HG03025 (cell line): ENCODE measurements around the gene SPPL2B.
"Not testable (repeated sequence)": the region's sequence is repeated elsewhere in the genome, so short reads cannot be mapped to it uniquely, and the experiment has no call there.

Experiments
- ATAC-seq: cut with Tn5 transposase; IDR thresholded peaks from one replicate; pipeline ENCODE4 v1.9.1; 2021; ENCODE audit warnings: mild to moderate bottlenecking, moderate library complexity; ENCODE audit not compliant: unreplicated experiment, low FRiP score

The SPPL2B gene

DNA sequence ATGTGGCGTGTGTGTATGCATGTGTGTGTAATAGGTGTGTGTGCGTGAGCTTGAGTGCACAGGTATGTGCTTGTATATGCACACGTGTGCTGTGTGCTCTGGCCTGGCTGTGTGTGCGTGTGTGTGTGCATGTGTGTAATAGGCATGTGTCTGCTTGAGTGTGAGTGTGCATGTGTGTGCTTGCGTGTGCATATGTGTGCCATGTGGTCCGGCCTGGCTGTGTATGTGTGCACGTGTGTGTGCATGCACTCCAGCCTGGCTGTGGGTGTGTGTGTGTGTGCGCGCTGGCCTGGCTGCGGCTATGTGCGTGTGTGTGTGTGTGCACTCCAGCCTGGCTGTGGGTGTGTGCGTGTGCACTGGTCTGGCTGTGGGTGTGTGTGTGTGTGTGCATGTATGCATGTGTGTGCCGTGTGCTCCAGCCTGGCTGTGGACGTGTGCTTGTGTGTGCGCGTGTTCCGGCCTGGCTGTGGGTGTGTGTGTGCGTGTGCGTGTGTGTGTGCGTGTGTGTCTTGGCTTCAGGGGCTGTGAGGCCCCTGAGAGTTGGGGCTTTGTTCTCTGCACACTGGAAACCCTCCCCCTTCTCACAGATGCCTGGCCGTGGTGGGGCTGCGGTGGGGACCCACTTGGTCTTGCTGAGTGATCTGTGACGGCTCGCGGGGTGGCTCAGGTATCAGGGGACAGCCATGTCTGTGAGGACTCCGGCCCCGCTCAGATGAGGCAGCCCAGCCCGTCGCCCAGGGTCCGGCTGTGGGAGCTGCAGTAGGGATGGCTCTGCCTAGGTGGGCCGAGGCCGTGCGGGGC is 8.2 kb downstream of the SPPL2B start:
- no peak for ATAC-seq

DNA sequence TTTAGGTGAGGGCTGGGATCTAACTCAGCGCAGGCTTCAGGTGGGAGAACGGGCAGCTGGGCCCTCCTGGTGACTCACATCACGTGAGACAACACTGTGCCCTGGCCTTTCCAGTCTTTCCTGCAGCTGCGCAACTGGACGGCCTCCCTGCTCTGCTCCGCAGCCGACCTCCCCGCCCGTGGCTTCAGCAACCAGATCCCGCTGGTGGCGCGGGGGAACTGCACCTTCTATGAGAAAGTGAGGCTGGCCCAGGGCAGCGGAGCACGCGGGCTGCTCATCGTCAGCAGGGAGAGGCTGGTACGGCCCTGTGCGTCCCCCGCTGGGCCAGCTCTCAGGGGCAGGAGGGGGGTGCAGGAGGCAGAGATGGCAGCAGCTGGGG is 8.8 kb downstream of the SPPL2B start:
- ATAC-seq, result no peak

DNA sequence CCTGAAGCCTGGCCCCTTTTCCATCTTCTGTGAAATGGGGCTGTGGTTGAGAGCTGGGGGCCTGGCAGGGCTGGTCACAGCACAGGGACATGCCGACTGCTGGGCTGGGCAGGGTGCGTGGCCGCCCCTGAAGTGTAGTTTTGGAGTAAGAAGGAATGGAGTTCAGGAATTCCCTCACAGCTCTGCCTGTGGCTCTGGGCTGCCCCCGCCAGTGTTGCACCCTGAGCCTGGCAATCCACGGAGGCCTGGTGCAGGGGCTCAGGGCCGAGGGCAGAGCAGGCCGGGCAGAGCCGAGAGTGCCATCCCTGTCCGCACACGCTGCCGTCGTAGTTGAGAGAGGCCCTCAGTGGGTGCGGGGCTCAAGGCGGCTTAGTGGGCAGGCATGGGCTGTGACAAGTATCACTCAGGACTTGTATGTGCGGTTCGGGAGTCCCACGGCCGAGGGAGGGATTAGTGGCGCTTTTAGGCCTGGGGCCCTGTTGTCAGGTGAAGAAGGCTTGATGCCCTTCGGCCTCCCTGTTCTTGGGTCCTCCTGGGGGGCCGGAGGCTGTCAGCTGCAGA is 9.7 kb downstream of the SPPL2B start:
- no peak for ATAC-seq

DNA sequence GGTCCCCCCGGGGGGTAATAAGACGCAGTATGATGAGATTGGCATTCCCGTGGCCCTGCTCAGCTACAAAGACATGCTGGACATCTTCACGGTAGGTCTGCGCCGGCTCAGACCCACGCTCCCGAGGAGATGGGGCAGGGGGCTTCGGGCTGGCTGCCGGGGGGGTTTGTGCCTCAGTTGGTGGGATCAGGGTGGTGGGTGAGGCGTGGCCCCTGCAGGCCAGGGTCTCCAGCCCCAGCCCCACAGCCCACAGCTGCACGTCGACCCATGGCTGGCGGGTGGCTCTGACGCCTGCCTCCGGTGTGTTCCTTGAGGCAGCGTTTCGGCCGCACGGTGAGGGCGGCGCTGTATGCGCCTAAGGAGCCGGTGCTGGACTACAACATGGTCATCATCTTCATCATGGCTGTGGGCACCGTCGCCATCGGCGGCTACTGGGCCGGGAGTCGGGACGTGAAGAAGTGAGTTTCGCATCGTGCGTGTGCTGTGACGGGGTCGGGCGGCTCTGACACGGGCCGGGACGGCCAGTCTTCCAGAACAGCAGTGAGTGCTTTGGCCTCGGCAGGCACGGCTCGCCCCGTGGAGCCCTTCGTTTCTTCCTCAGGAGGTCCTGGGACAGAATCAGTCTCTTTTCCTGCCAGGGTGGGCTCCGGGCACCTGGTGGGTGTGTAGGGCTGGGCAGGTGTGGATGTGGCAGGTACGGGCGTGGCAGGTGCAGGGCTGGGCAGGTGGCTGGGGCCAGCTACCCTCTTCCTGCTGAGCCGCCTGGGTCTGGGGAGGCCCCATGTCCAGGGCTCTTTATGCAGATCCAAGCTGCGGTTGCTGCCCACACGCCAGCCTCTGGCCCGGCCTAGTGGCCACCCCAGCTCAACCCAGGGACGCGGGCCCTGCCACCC is 10.5 kb downstream of the SPPL2B start:
- no peak for ATAC-seq

DNA sequence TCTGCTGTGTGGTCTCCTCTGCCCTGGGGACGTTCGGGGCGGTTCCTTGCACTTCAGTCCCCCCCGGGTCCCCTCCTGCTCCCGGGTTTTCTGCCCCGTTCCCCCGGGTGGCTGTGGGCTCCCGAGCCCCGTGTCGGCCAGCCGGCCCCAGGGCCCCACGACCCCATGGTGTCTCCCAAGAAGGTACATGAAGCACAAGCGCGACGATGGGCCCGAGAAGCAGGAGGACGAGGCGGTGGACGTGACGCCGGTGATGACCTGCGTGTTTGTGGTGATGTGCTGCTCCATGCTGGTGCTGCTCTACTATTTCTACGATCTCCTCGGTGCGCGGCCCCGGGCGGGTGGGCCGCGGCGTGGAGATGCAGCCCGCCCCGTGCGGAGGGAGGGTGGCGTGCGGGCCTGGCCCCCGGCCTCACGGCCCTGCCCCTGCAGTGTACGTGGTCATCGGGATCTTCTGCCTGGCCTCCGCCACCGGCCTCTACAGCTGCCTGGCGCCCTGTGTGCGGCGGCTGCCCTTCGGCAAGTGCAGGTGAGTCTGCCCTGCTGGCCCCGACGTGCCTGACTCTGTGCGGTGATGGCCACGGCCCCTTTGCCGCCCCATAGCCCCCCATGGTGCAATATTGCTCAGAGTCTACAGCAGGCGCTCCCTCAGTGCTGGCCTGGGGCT is 11.3 kb downstream of the SPPL2B start:
- ATAC-seq, result no peak

DNA sequence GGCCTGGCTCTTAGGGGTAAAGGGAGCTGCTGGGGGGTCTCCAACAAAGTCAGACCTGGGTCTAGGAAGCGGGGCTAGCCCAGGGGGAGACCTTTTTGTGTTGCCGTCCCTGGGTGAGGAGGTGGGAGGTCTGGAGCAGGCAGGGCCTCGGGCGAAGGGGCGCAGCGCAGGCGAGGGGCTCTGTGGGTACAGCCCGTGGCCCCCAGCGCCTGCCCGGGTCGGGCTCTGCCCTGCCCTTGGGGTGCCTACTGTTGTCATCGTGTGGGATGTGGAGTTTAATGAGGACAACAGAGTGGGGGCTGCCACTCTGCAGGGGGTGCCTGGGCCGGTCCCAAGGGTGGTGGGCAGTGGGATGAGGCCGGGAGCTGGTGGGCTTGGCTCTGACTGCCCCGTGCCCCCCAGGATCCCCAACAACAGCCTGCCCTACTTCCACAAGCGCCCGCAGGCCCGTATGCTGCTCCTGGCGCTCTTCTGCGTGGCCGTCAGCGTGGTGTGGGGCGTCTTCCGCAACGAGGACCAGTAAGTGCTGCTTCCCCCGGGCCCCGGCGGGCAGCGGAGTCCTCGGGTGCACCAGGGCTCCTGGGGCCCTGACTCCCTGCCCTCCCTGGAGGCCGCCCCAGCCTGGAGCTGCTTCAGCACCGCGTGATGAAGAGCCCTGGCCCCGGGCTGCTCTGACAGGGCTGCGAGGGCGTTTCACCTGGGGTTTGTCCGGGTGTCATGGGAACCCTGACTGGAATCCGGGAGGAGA is 12.2 kb downstream of the SPPL2B start:
- no peak for ATAC-seq

DNA sequence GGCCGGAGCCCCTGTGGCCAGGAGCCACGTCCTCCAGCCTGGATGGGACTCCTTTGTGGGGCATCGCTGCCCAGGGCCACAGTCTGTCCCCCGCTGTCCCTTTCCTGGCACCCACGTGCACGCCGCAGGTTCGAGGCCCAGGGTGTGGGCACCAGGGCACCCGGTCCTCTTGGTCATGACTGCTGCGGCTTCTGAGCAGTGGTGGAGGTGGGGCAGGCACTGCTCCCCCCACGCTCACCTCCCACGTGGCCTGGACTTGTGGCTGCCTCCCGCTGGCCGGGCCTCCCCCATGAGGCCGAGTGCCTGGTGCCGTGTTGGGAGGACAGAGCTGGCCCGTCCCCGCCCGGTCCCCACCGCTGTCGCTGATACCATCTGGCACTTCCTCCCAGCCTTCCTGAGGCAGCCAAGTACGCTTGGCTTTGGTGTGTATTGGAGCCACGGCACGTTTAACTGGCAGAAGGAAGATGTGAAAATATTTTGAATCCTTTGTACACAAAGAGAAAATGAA is 12.8 kb downstream of the SPPL2B start:
- no peak for ATAC-seq

DNA sequence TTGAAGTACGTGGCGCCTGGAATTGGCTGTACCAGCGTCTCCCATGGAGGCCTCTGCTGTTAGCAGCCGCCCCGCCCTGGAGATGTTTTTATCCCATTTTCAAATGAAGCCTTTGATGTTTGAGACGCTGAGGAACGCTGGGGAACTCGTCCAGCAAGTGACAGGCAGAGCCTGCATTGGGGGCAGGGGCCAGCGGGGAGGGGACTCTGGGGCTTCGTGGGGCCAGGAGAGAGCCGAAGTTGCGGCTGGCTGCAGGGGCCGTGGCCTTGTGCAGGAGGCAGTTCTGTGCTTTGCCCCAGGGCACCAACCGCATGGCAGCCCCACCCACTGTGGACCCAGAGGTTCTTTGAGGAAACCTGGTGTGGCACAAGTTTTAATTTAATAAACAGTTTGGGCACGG is 13.5 kb downstream of the SPPL2B start:
- no peak for ATAC-seq

DNA sequence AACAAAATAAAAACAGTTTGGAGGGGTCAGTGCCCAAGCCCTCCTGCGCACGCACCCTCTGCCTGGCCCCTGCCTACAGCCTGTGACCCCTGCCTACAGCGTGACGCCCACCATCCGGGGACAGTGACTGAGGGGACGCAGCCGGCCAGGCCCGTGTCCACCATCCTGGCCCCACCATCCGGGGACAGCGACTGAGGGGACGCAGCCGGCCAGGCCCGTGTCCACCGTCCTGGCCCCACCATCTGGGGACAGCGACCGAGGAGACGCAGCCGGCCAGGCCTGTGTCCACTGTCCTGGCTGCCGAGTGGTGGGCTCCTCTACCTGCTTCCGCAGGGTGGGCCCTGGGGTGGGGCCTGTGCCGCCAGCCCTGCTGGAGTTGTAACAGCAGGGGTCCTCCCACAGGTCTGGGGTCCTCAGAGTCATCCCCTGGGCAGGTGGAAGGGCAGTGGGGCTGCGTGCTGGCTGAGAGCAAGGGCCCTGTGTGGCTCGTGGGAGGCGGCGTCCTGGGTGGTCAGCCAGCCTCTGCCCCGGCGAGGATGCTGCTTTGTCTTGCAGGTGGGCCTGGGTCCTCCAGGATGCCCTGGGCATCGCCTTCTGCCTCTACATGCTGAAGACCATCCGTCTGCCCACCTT is 14.3 kb downstream of the SPPL2B start:
- no peak for ATAC-seq

DNA sequence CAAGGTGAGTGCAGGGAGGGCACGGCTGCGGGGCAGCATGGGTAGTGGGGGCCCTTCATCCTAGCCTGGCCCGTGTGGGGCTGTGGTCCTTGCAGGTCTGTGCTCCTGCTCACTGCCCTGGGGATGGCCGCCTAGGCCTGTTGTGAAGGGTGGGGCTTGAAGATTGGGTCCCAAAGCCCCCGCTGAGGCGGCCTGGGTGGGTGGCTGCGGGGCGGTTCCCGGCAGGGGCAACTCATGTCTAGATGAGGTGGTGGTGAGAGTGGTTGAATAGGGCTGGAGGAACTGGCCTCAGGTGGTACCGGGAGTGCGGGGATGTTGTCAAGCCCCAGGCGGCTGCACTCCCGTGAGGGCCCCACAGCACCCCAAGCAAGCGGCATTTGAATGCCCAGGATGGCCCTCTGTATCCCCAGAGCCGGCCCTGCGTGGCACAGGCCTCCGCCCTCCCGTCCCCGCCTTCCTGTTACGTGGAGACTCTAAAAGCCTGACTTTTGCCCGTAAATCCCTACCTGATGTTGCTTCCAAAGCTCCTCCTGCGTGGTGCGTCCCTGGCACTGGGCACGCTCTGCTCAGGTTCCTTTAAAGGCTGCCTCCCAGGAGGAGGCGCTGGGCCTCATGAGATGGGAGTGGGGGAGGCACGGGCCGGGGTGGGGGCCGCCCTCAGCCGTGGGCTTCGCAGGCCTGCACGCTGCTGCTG is 15.0 kb downstream of the SPPL2B start:
- no peak for ATAC-seq

DNA sequence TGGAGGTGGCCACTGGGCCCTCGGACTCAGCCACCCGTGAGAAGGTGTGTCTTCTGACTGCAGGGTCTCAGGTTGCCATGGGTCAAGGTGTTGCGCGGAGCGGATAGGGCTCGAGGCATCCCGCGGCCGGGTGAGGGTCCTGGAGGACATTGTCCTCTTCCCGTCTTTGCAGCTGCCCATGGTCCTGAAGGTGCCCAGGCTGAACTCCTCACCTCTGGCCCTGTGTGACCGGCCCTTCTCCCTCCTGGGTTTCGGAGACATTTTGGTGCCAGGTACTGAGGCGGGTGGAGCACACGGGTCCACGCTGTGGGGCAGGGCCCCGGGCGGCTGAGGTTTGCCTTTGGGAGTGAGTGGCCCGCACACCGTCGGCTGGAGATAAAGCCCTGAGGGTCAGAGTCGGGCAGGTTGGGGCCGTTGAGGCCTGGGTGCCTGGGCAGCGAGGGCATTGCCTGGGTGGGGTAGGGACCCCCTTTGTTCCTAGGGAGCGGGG is 15.9 kb downstream of the SPPL2B start:
- ATAC-seq, result no peak

DNA sequence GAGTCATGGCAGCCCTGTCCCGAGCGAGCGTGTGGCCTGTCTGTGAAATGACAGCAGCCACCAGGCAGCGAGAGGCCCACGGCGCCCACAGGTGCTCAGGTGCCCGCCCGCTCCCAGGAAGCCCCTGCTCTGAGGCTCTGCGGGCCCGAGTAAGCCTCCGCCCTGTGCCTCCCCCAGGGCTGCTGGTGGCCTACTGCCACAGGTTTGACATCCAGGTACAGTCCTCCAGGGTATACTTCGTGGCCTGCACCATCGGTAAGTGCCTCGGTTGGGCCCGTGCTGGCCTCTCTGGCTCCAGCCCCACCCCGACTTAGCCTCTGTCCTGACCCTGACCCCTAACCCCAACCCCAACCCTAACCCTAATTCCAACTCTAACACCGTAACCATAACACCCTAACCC is 16.6 kb downstream of the SPPL2B start:
- ATAC-seq, result no peak

DNA sequence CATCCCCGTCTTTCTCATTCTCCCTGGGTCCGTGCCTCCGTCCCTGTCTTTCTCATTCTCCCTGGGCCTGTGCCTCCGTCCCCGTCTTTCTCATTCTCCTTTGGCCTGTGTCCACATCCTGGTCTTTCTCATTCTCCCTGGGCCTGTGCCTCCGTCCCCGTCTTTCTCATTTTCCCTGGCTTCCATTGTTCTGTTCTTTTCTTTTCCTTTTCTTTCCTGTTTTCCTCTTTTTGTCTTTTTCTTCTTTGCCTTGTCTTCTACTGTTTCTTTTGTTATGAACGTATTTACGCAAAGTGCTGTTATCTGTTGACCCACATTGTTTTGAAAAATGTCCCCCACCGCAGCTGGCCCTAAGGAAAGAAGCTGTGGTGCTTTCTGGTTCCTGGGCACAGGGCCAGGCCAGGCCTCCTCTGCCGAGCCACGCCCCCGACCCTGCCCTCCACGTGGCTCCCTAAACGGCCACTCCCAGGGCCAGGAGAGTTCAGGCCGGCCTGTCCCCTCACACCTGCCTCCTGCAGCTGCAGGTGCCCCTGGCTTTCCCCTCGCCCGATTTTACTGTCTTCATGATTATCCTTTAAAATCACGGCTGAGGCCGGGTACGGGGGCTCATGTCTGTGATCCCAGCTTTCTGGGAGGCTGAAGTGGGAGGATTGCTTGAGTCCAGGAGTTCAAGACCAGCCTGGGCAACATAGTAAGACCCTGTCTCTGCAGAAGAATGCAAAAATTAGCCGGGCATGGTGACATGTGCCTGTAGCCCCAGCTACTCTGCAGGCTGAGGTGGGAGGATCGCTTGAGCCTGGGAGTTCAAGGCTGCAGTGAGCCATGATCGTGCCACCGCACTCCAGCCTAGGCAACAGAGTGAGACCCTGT is 17.5 kb downstream of the SPPL2B start:
- no peak for ATAC-seq

DNA sequence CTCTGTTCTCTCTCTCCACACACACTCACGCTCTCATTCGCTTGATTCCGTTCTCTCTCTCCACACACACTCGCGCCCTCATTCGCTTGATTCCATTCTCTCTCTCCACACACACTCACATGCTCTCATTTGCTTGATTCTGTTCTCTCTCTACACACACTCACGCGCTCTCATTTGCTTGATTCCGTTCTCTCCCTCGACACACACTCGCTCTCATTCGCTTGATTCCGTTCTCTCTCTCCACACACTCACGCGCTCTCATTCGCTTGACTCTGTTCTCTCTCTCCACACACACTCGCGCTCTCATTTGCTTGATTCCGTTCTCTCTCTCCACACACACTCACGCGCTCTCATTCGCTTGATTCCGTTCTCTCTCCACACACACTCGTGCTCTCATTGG is 21.3 kb downstream of the SPPL2B start:
- not testable (repeated sequence) for ATAC-seq

DNA sequence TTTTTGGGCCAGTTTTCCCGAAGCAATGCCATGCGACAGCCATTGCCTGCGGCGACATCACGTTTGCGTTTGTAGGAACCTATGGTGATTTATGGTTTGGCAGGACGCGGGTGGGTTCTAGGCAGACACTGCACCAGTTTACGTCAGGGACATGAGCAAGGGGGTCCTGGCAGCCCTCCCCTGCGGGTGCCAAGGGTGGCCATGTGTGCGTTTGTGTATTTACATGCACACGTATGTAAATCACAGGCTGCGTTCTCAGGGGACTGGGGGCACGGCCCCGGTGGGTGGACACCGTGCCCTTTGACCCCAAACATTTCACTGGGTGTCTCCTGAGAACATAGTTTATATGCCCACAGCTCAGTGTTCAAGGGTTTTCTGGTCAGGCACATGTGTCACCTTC is 22.2 kb downstream of the SPPL2B start:
- ATAC-seq, result no peak

DNA sequence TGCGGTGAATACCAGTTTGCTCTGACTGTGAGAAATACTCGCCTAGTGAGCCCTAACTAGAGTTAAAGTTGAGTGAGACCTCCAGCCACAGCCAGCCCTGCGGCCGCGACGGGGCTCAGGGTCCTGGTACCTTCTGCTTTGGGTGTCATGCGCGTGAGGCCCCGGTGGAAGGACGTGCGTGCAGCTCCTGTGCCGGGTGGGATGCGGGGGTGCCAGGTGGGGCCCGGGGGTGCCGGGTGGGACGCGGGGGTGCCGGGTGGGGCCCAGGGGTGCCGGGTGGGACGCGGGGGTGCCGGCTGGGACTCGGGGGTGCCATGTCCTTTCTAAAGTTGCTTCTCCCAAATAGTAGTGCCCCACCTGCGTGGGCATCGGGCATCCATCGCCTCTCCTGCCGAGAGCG is 23.1 kb downstream of the SPPL2B start:
- ATAC-seq, result no peak

DNA sequence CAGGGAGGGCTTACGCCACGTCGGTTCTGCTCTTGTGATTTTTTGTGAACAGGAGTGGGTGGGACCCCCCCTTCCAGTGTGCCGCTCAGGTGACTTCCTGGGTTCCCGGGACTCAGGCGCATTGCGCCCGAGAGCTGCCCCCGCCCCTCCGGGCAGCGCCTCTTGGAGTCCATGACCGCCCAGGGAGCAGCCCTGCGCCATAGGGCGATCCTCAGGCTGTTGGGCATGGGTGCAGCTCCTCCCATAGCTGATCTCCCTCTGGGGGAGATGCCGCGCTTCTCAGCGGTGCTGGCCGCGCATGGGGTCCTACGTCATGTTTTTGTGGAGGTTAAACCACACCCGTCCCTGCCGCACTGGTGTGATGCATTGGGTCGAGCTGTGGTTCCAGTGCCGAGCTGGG is 23.6 kb downstream of the SPPL2B start:
- no peak for ATAC-seq
